C4-2B (cell line): ENCODE measurements around the gene DIP2B.

Source experiments
- ZFX ChIP-seq: fragments of 450-650 bp; IDR thresholded peaks from 2 replicates; pipeline ENCODE4 v1.6.1; 2017
- TF ChIP-seq, protein P1 (sequence below): fragments of 450-650 bp; conservative IDR thresholded peaks from 2 replicates; pipeline ENCODE4 v1.5.1; 2017; ENCODE audit warnings: mild to moderate bottlenecking

GRCh38 chr12:50581226-50582184 is 76.7 kb downstream of the DIP2B start:
- TF ChIP-seq, protein P1, sequence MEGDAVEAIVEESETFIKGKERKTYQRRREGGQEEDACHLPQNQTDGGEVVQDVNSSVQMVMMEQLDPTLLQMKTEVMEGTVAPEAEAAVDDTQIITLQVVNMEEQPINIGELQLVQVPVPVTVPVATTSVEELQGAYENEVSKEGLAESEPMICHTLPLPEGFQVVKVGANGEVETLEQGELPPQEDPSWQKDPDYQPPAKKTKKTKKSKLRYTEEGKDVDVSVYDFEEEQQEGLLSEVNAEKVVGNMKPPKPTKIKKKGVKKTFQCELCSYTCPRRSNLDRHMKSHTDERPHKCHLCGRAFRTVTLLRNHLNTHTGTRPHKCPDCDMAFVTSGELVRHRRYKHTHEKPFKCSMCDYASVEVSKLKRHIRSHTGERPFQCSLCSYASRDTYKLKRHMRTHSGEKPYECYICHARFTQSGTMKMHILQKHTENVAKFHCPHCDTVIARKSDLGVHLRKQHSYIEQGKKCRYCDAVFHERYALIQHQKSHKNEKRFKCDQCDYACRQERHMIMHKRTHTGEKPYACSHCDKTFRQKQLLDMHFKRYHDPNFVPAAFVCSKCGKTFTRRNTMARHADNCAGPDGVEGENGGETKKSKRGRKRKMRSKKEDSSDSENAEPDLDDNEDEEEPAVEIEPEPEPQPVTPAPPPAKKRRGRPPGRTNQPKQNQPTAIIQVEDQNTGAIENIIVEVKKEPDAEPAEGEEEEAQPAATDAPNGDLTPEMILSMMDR, result no peak
- no peak for TF ChIP-seq ZFX
